Adrenal gland (tissue), 5 donors: ENCODE data around the gene FKRP.

Experiments
- CTCF ChIP-seq, 6 experiments: fragments of 450-650 bp in 4 of 6; fragments of 200-600 bp in 2 of 6; sonication (generic) in 1 of 6; IDR thresholded peaks; 1 replicate in 5 of 6; 2 replicates in 1 of 6; pipeline versions ENCODE4 v1.5.1 to v1.8.0; 2016 to 2021; ENCODE audit warnings: antibody characterized with exemption in 6 of 6, mild to moderate bottlenecking in 2 of 6, moderate library complexity in 1 of 6
- POLR2A ChIP-seq, 2 donors: fragments of 450-650 bp; IDR thresholded peaks; one replicate each; pipeline ENCODE4 v1.6.1; 2017; ENCODE audit warnings: antibody characterized with exemption in 2 of 2, mild to moderate bottlenecking in 2 of 2, moderate library complexity in 1 of 2
- donor health status: DM: no; HTN: no; CAD: no.

DNA sequence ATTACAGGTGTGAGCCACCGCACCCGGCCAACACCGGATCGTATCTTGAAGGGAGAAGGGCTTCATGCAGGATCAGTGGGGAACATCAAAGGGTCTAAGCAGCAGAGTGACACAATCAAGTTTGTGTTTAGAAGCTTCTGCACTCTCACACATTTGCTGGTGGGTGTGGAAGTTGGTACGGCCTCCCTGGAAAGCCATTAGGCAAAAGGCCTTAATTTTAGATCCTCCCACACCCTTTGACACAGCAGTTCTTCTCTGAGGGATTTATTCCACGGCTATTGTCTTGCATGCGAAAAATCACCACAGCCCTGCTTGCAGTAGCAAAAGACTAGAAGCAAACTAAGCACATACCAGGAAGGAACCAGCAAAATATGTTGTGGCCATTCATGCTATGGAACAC, 60.8 kb downstream of the FKRP start:
- TF ChIP-seq CTCF (IDR thresholded peaks at IDR 0.05) (no peak), POLR2A (IDR thresholded peaks at IDR 0.05) (no peak)
